GM21717 (cell line): ENCODE measurements around the gene TTLL5.
"Not testable (repeated sequence)": the region's sequence is repeated elsewhere in the genome, so short reads cannot be mapped to it uniquely, and the experiment has no call there.

Experiments used
- ATAC-seq: cut with Tn5 transposase; IDR thresholded peaks from one replicate; pipeline ENCODE4 v1.9.1; 2021; ENCODE audit warnings: mild to moderate bottlenecking, moderate library complexity; ENCODE audit not compliant: unreplicated experiment

Gene TTLL5

GRCh38 chr14:75906228-75906627, 245.2 kb downstream of the TTLL5 start:
- ATAC-seq, result no peak

DNA sequence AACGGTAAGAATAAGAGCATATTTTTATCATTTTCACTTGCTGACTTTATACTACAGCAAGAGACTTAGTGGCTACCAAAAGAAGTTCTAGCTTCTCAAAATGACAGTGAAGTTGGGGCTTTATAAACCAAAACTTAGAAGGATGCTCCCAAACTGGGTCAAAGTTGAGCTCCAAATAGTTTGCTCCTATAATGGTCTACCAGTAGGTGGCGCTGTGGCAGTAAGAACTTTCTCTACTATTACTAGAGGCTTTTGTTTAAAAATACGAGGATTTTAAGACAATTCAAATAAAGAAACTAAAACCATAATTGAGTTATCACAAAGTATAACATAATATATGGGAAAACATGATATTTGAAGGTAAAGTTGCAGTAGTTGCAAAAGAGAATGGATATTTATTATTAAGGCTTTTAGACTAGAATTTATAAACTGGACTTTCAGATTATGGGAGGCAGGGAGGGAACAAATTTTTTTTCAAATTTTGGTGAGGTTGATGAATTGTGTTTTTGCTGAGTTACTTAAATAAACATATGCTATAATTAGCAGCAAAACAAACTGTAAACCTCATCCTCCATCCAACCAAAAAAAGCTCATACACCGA, 245.7 kb downstream of the TTLL5 start:
- ATAC-seq, result no peak

GRCh38 chr14:75907756-75908359, 246.8 kb downstream of the TTLL5 start:
- ATAC-seq, result no peak

- ATAC-seq, result no peak
These were observed 248.6 kb downstream of the TTLL5 start for GRCh38 chr14:75909630-75910029.

- no peak for ATAC-seq
These were observed 249.0 kb downstream of the TTLL5 start for GRCh38 chr14:75910048-75910447.

GRCh38 chr14:75911883-75912282, 250.8 kb downstream of the TTLL5 start:
- ATAC-seq, result no peak

DNA sequence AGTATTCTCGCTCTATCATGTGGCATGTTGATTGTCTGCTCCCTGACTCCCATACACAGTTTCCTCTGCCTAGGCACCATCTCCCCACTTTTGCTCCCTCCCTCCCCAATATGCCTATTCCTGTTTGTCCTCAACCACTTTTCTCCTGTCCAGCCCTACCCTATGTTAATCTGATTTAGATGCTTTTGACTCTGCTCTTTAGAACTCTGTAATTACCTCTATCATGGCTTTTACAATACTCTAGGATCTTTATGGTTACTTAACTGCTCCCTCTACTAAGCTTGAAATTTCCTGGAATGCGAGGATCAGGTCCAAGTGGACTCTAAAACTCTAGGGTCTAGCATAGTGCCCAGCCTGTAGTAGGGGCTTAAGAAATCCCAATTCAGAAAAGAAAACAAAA, 252.1 kb downstream of the TTLL5 start:
- no peak for ATAC-seq

DNA sequence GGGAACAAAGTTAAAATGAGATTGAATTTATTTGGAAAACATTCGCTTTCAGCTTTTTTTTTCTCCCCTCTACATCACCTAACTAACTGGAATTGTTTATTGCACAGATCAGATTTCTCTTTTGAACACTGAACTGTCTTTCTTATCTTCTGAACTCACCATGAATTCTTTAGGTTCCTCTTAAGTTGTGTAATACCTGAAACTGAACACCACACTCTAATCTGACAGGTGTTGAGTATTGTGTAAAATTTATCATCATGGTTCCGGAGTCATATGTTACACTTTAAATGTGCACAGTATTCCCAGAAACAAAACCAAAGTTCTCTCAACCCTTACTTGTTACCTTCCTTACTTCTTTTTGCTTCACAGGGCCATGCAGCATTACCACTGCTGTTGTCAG, 254.0 kb downstream of the TTLL5 start:
- no peak for ATAC-seq

DNA sequence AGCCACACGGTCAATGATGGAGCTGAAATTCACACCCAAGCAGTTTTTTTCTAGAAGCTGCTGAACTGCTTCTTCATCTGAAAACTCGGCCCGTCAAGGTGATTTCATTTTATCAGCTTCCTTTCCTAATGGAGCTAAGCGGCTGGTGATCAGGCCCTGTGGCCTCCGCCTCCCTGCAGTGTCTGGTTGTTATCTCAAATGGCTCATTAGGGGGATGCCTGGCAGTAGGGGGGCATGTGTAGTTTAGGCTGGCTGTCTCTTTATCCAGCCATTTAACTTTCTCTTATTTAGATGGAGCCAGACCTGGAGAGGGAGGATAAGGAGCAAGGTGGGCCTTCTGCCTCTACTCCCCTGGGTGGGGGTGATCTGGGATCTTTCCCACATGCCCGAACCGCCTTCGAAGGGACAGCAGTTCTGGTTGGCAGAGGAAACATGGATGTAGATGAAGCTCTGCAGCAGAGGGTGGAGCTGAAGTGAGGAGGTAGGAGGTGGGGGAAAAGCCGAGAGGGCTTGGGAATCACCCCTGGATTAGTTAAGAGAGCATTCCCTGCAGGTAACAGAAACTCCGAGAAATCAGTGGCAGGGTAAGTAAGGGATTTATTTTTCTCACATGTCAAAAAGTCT, 256.4 kb downstream of the TTLL5 start:
- no peak for ATAC-seq

DNA sequence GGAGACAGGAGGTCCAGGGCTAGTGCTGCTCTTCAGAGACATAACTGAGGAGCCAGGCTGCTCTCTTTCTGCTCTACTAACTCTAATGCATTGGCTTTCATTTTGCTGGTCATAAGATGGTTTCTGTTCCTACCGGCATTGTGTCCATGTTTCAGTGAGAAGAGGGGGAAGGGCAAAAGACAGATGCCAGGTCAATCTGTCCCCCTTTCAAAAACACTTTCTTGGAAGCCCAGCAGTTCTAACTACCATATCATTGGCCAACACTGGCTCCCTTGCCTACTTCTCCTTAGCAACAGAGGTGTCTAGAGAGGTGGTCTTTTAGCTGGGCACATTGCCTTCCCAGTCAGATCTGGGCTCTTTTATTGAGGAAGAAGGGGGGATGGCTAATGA, 256.9 kb downstream of the TTLL5 start:
- no peak for ATAC-seq

- ATAC-seq, result not testable (repeated sequence)
These were observed 259.4 kb downstream of the TTLL5 start for GRCh38 chr14:75920421-75920820.

GRCh38 chr14:75925141-75925840, 264.2 kb downstream of the TTLL5 start:
- ATAC-seq, result not testable (repeated sequence)

- ATAC-seq, result no peak
These were observed 265.5 kb downstream of the TTLL5 start for GRCh38 chr14:75926431-75927115.

- ATAC-seq, result no peak
These were observed 266.6 kb downstream of the TTLL5 start for GRCh38 chr14:75927564-75928087.

GRCh38 chr14:75928690-75929181, 267.7 kb downstream of the TTLL5 start:
- ATAC-seq, result no peak

DNA sequence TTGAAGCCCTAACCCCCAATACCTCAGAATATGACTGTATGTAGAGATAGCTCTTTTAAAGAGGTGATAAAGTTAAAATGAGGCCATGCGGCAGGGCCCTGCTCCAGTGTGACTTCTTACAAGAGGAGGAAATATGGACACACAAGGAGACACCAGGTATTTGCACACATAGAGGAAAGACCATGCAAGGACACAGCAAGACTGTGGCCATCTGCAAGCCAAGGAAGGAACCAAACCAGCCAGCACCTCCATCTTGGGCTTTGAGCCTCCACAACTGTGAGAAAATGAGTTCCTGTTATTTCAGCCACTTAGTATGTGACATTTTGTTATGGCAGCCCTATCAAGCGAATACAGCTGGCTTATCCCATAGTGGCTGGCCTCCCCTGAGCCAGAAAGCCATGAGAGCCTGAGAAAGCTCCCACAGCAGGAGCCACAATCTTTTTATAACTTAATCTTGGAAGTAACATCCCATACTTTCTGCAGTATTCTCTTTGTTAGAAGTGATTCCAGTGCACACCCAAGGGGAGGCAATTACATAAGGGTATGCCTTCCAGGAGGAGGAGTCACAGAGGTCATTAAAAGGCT, 272.8 kb downstream of the TTLL5 start:
- no peak for ATAC-seq

DNA sequence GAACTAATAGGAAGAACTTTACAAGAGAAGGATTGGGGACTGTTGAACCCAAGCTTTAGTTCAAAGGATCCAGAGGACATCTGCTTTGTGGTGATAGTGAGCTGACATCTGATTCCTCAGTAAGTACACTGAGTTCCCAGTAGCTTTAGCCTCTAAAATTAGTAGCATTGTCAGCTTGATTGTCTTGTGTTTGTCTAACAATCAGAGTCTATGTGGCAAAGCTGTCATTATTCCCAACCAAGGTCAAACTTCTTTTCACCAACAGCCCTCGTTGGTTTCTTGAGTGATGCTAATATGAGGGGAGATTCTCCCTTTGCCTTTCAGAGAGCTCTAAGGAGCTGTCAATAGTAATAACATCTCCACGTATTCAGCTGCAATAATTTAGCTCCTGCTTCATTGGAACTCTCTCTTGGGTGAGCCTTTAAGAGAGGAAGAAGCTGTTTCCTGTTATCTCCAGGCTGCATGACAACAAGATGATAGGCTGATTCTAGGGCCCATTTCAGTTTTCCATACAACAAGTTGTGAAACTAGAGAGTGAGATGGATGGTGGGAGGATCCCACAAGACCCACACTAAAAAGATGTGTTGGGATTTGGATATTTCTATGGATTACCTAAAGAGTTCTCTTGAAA, 274.1 kb downstream of the TTLL5 start:
- no peak for ATAC-seq

DNA sequence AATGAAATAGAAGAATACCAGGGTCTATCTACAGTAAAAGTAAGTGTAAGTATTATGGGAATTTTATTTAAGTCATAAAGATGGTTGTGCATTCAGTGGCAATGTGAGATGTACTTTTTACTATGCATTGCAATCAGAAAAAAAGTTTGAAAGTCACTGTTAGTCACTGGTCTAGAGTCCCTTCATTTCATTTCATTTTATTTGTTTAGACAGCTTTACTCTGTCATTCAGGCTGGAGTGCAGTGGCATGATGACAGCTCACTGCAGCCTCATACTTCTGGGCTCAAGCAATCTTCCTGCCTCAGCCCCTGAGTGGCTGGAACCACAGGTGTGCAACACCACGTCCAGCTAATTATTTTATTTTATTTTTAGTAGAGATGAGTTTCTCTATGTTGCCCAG, 278.2 kb downstream of the TTLL5 start:
- ATAC-seq, result no peak

- no peak for ATAC-seq
These were observed 280.0 kb downstream of the TTLL5 start for GRCh38 chr14:75941030-75941429.

GRCh38 chr14:75944607-75945241, 283.7 kb downstream of the TTLL5 start:
- ATAC-seq, result no peak
